ENCODE measurements around the gene RIC3. TPM values are rescaled to one million over a fixed set of nuclear protein-coding genes. Genes with fewer than 3 reads are reported as not detected.

The RIC3 gene
- total RNA-seq, 1 experiment from 2014 or later: not detected

GRCh38 chr11:8097062-8097461 is 71.8 kb downstream of the RIC3 start:
- ATAC-seq (no peak), DNase-seq (ENCODE audit: low read depth, low spot score) (no peak)
- Histone ChIP-seq H3K79me2 (ENCODE audit: insufficient read depth, low read length) (no peaks in the 10 kb centered on the region), H4K20me1 (ENCODE audit: insufficient read depth) (no peaks in the 10 kb centered on the region), H3K4me1 (ENCODE audit: control insufficient read depth in 1 of 2, insufficient read depth in 2 of 2, low read length in 2 of 2) (peaks cover 0 to 10% of the 10 kb centered on the region in 2 experiments; a peak in 2 of 4 replicates), H3K9me2 (ENCODE audit: insufficient read depth) (no peaks in the 10 kb centered on the region), H3K27ac (ENCODE audit: low read depth, low read length) (no peak overlapping the region), H3K4me3 (replicated peaks in 1 of 2; ENCODE audit: low read depth in 1 of 2, low read length in 2 of 2) (no peak overlapping the region), H3K4me2 (ENCODE audit: low read length) (no peak overlapping the region), H3K27me3 (ENCODE audit: insufficient read depth, low read length) (no peaks in the 10 kb centered on the region), H3K36me3 (ENCODE audit: control insufficient read depth in 1 of 2, insufficient read depth in 2 of 2, low read length in 2 of 2) (no peaks in the 10 kb centered on the region), H3K9ac (ENCODE audit: low read length) (no peak overlapping the region), H3K9me3 (ENCODE audit: control insufficient read depth in 1 of 2, insufficient read depth in 1 of 2, low read depth in 1 of 2, low read length in 2 of 2) (no peaks in the 10 kb centered on the region), H2AFZ (ENCODE audit: low read depth, low read length, poor library complexity, severe bottlenecking) (no peak overlapping the region)
- RAD21 ChIA-PET (ENCODE audit: low non-redundant PET in 1 of 2, low total read pairs in 2 of 2, uncharacterized antibody in 2 of 2, unreplicated experiment in 2 of 2): no interaction called here
- POLR2A ChIA-PET: no interaction called here
- TF ChIP-seq, protein P1, sequence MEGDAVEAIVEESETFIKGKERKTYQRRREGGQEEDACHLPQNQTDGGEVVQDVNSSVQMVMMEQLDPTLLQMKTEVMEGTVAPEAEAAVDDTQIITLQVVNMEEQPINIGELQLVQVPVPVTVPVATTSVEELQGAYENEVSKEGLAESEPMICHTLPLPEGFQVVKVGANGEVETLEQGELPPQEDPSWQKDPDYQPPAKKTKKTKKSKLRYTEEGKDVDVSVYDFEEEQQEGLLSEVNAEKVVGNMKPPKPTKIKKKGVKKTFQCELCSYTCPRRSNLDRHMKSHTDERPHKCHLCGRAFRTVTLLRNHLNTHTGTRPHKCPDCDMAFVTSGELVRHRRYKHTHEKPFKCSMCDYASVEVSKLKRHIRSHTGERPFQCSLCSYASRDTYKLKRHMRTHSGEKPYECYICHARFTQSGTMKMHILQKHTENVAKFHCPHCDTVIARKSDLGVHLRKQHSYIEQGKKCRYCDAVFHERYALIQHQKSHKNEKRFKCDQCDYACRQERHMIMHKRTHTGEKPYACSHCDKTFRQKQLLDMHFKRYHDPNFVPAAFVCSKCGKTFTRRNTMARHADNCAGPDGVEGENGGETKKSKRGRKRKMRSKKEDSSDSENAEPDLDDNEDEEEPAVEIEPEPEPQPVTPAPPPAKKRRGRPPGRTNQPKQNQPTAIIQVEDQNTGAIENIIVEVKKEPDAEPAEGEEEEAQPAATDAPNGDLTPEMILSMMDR (IDR thresholded peaks at IDR 0.05 in 2 of 3, conservative IDR thresholded peaks at IDR 0.05 in 1 of 3; ENCODE audit: borderline replicate concordance in 1 of 3, insufficient read depth in 1 of 3, low read depth in 2 of 3, low read length in 2 of 3): no peak
- no peak for TF ChIP-seq SRF (IDR thresholded peaks at IDR 0.05; ENCODE audit: low read depth)
- no peak for TF ChIP-seq FOSL1 (IDR thresholded peaks at IDR 0.05; ENCODE audit: low read depth)
- TF ChIP-seq JUND (IDR thresholded peaks at IDR 0.05): no peak
- no peak for TF ChIP-seq TCF7L2 (IDR thresholded peaks at IDR 0.05; ENCODE audit: borderline replicate concordance, extremely low read depth, insufficient read depth, insufficient read length)
- TF ChIP-seq CBX3 (IDR thresholded peaks at IDR 0.05; ENCODE audit: low read depth): no peak
- TF ChIP-seq ELF1 (IDR thresholded peaks at IDR 0.05; ENCODE audit: borderline replicate concordance, low read depth): no peak
- TF ChIP-seq, protein P2, sequence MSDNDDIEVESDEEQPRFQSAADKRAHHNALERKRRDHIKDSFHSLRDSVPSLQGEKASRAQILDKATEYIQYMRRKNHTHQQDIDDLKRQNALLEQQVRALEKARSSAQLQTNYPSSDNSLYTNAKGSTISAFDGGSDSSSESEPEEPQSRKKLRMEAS (IDR thresholded peaks at IDR 0.05): no peak
- TF ChIP-seq EZH2phosphoT487 (IDR thresholded peaks at IDR 0.05; ENCODE audit: borderline replicate concordance): no peak
- no peak for TF ChIP-seq EGR1 (IDR thresholded peaks at IDR 0.05; ENCODE audit: low read depth)
- TF ChIP-seq CEBPB (IDR thresholded peaks at IDR 0.05; ENCODE audit: low read depth): no peak
- no peak for TF ChIP-seq POLR2A (IDR thresholded peaks at IDR 0.05; ENCODE audit: borderline replicate concordance, extremely low read depth, insufficient read depth, insufficient read length)
- no peak for TF ChIP-seq ZNF274 (IDR thresholded peaks at IDR 0.05; ENCODE audit: low read depth, low read length)
- no peak for TF ChIP-seq SIN3A (IDR thresholded peaks at IDR 0.05; ENCODE audit: low read depth)
- no peak for TF ChIP-seq EZH2 (IDR thresholded peaks at IDR 0.05)
- TF ChIP-seq, protein P3, sequence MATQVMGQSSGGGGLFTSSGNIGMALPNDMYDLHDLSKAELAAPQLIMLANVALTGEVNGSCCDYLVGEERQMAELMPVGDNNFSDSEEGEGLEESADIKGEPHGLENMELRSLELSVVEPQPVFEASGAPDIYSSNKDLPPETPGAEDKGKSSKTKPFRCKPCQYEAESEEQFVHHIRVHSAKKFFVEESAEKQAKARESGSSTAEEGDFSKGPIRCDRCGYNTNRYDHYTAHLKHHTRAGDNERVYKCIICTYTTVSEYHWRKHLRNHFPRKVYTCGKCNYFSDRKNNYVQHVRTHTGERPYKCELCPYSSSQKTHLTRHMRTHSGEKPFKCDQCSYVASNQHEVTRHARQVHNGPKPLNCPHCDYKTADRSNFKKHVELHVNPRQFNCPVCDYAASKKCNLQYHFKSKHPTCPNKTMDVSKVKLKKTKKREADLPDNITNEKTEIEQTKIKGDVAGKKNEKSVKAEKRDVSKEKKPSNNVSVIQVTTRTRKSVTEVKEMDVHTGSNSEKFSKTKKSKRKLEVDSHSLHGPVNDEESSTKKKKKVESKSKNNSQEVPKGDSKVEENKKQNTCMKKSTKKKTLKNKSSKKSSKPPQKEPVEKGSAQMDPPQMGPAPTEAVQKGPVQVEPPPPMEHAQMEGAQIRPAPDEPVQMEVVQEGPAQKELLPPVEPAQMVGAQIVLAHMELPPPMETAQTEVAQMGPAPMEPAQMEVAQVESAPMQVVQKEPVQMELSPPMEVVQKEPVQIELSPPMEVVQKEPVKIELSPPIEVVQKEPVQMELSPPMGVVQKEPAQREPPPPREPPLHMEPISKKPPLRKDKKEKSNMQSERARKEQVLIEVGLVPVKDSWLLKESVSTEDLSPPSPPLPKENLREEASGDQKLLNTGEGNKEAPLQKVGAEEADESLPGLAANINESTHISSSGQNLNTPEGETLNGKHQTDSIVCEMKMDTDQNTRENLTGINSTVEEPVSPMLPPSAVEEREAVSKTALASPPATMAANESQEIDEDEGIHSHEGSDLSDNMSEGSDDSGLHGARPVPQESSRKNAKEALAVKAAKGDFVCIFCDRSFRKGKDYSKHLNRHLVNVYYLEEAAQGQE (IDR thresholded peaks at IDR 0.05; ENCODE audit: low read depth): no peak
- TF ChIP-seq ZBTB33 (IDR thresholded peaks at IDR 0.05; ENCODE audit: extremely low read depth, insufficient replicate concordance, low read length): no peak
- TF ChIP-seq YY1 (IDR thresholded peaks at IDR 0.05; ENCODE audit: extremely low read depth, insufficient replicate concordance, low read depth, low read length): no peak
- intact Hi-C loops (cut with micrococcal nuclease): loop anchor here (10.0 kb wide), 3 partner anchors 202 to 1002 kb away; no protein-coding TSS in a partner anchor
- BruUV-seq (replicated peaks): no TSS peak
- CTCF ChIA-PET: interaction anchor here (8.1 kb wide), 1 partner anchor 91 kb away, joined by 184 read pairs; no protein-coding TSS in a partner anchor
